ENCODE results near the gene ZNF197.
"Not testable (repeated sequence)": the region's sequence is repeated elsewhere in the genome, so short reads cannot be mapped to it uniquely, and the experiment has no call there.

GRCh38 chr3:44673466-44673865 is 48.6 kb downstream of the ZNF197 start:
- TF ChIP-seq CTCF (IDR thresholded peaks at IDR 0.05 in 2 of 3, conservative IDR thresholded peaks at IDR 0.05 in 1 of 3; ENCODE audit: control insufficient read depth in 2 of 3, extremely low read depth in 1 of 3, insufficient read depth in 1 of 3, low read depth in 3 of 3, low read length in 3 of 3); LARP7 (IDR thresholded peaks at IDR 0.05); CEBPB (IDR thresholded peaks at IDR 0.05; ENCODE audit: borderline replicate concordance in 1 of 2, low read depth in 2 of 2, low read length in 2 of 2); MTA2 (IDR thresholded peaks at IDR 0.05; ENCODE audit: low read depth); ATF3 (IDR thresholded peaks at IDR 0.05; ENCODE audit: borderline replicate concordance, extremely low read depth, low read depth, low read length); POLR2A (IDR thresholded peaks at IDR 0.05; ENCODE audit: low read depth, low read length); CUX1 (IDR thresholded peaks at IDR 0.05; ENCODE audit: insufficient replicate concordance, low read depth, low read length); TARDBP (IDR thresholded peaks at IDR 0.05; ENCODE audit: borderline replicate concordance): not testable (repeated sequence)

All from GM12878 (cell line).